Activated T-cell treated with anti-CD3 and anti-CD28 coated beads for 4 hours (primary cell): ENCODE data around the gene ANKRD35.
"Not testable (repeated sequence)": the region's sequence is repeated elsewhere in the genome, so short reads cannot be mapped to it uniquely, and the experiment has no call there.

Source experiments
- DNase-seq: peaks from one replicate; pipeline ENCODE4 v3.0.0-alpha.2; 2020

The ANKRD35 gene

DNA sequence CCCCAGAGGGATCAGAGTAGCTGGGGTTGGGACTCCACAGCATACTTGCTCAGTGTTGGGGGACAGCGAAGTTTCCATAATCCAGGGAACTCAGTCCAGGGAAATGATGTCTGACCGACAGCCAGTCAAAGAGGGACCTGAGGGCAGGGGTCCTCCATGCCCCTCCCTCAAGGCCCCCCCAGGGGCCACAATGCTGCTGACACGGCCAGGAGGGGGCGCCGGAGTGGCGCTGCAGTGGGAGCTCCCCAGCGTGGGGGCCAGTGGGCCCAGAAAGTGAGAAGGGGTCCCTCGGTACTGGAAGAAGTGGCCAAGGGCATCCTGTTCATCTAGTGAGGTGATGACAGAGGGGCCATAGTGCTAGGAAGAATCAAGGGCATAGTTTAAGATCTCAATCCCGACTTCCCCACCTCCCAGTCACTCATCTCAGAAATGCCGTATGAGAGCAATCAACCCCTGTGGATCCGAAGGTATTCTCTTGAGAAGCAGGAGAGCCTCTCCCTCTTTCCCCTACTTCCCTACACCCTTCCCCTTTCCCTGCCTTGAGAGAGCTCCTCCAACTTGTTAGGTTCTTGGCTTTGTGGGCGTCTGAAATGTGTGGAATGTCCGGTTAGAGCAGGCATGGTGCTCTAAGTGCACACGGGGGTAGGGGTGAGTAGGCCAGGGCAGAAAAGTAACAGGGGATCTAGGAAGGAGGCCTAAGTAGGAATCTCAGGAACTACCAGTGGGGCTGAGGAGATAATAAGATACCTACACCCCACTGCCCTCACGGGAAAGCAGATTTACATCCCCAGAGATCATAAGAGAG lies 36.1 kb downstream of the ANKRD35 start:
- DNase-seq: no peak

DNA sequence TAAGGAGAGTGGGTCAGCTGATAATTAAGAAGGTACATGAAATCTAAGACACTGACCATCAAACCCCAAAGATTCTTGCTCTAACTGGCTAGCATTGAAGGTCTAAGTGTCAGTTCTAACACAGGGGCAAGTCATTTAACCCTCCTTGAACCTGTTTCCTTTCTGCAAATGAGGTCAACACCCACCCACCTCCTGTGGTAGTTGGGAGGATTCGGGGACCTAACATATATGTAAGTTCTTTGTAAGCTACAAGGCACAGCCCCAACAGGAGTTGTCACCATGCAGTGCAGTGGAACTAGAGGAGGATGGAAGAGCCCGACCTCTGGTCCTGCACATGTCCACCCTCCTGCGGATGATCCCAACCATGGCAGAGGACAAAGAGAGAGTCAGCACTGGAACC lies 37.8 kb downstream of the ANKRD35 start:
- no peak for DNase-seq

DNA sequence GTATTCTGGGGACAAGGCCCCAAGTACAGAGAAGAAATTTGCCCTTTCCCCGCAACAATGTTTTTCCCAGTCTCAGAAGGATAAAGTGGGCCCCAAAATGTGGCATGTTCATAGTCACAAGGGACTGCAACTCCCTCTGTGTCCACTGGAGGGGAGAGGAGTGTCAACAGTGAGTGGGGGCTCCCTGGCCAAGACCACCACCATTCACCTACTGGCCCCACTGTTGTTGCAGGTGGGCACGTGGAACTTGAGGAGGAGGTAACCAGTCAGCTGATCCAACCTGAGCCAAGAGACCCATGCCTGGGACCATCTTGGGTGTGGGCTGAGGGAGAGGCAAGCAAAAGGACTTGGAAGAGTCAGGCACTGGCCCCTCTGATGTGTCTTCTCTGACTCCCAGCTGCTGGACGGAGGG lies 39.5 kb downstream of the ANKRD35 start:
- DNase-seq: no peak

DNA sequence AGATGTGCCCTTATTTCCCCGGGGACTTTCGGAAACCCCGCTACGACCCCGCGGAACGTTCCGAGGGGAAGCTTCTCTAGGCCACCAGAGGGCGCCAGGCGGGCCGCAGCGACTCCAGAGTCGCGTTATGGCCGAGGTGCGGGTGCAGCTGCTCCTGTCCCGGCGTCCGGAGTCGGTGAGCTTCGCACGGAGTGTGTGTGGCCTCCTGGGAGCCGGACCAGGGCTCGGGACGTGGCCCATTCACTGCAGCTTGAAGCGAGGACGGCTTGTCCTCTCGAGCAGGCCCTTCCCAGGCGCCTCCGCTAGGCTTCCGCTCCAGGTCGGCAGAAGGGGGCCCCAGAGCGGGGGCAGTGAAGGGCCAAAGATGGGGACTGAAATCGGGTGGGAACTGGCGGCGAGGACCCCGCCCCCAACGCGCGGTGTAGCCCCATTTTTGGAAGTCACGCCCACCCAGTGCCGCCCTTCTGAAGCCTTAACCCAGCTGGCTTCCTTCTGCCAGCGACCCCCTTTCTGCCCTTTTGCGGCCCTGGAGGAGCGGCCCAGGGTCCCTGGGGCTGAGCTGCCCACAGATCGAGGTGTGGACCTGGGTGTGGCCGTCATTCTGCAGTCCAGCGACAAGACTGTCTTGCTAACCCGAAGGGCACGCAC lies 40.0 kb downstream of the ANKRD35 start, which contains the start of gene NUDT17:
Gene NUDT17, plus strand, starts transcription at position 117 of the 648 bp plus-strand sequence. Its CDS starts 11 bp downstream, at position 128.
- peak; percentile 68 for DNase-seq

DNA sequence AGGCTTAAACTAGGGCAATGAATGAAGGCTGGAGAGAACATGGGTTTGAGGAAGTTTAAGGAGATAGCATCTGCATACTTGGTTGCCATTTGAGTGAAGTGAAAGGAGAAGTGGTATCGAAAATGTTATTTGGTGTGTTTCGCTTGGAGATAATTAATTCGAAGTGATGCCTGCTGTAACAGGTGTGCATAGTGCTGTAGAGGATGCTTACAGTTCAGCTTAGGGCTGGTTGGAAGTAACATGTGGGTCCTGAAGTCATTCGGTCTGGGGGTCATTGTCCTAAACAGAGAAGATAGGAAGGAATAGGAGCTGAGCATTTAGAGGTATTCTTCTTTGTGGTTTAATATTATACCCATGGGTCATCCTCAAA lies 40.5 kb downstream of the ANKRD35 start:
- DNase-seq: no peak

DNA sequence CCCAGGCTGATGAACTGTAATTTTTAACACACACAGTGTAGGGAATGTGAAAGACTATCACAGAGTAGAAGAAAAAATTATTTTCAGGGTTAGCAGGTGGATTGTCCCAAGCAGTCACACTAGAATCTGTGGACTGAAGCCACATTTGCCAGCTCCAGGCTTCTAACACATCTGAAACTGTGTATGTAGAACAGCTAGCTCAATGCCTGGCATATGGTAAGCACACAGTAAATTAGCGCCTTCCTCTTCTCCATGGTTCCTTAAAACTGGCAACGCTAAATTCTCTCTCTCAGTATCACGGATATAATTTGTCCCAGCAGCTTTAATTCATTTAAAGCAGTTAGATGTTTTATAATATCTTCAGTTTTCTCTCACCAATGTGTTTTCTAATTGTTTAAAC lies 42.6 kb downstream of the ANKRD35 start:
- no peak for DNase-seq

DNA sequence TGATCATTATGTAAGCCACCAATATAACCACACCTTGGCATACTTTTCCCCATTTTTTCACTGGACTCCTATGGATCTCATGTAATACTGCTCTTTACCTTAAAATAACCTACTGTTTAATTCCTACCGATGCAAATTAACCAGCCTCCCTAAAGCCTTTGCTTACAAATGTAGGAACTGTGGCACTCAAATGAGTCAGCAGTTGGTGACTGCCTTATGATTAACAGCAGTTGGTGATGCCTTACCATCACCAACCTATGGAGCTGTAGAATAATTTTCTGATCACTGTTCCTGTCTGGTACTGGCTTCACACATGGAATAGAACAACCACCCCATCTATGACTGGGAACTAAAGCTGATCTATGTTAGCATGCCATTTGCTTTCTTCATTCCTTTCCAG lies 48.0 kb downstream of the ANKRD35 start:
- no peak for DNase-seq

DNA sequence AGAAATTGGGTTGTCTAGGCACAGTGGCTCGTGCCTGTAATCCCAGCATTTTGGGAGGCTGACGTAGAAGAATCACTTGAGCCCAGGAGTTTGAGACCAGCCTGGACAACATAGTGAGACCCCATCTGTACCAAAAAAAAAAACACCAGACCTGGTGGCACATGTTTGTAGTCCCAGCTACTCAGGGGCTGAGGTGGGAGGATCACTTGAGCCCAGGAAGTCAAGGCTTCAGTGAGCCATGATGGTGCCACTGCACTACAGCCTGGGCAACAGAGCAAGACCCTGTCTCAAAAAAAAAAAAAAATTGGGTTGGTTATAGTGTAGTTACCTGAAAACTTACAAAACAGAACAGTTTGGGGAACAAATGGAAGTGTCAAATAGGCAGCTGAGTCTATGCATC lies 54.9 kb downstream of the ANKRD35 start:
- not testable (repeated sequence) for DNase-seq

DNA sequence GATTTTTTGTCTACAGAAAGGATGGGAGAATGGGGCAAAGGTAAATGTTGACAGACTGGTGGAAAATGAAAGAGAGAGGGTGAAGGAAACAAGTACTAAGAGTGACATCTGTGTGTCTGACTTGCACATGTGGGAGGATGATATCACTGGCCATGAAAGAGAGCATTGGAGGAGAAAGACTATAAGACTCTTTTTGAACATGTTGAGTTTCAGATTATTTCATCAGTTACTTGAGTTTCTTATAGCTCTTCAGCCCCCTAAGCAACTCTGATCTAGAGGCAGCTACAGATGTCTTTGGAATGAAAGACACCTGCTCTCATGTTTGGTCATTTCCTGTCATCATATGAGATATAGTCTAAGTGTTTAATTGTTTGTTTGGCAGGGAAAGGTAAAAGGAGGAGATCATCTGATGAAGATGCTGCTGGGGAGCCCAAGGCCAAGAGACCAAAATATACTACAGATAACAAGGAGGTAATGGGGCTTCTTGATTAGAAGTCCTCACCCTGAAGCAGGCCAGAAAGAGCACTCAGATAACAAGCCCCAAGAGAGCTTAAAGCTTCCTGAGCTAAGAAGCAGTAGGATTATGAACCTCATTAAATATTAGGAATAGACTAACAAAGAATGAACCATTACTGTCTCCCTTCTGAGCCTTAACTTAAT lies 57.2 kb downstream of the ANKRD35 start:
- DNase-seq: no peak

DNA sequence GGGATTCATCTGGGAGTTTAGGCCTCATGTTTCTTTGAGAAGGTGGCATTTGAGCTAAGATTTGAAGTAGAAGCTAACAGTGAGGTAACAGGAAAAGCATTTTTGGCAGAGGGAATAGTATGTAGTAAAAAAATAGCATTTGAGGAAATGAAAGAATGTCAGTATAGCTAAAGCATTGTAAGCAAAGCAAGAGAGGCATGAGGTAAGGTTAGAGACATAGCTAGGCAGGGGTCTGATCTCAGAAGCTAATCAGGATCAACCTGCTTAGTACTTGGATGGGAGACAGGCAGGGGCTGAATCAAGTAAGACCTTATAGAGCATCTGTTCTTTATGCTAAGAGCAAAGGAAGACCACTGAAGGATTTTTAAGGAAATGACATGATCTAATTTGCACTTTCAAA lies 57.7 kb downstream of the ANKRD35 start:
- no peak for DNase-seq

DNA sequence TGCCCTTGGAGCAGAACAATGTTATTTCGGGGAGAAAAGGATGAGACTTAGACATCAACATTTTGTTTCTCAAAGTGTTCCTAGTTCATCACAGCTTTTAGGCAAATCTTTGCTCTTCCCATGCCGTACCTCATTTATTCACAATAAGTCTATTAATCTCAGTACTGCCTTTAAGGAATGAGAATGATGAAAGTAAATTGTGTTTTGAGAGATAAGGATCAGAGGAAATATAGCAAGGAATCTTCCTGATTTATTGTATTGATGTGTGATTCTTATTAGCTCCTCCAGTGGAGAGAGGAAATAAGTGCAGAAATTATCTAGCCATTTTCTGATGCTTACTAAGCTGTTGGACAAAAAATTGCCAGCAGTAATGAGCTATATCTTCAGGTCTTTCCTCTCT lies 59.6 kb downstream of the ANKRD35 start:
- no peak for DNase-seq

DNA sequence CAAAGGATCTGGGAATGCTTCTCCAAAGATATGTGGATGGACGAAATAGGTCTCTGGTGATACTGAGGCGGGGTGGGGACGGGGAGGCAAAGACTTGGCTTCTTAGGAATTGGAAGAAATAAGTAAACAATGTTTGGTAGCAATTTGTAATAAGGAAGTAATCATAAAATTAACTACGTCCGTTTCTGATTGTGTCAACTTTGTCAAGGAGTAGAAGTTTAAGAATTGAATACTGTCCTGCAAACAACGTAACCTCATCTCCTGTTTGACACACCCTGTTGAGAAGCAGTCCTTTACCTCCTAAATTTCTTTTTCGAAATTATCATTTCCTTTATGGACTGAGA lies 61.2 kb downstream of the ANKRD35 start:
- DNase-seq: no peak

DNA sequence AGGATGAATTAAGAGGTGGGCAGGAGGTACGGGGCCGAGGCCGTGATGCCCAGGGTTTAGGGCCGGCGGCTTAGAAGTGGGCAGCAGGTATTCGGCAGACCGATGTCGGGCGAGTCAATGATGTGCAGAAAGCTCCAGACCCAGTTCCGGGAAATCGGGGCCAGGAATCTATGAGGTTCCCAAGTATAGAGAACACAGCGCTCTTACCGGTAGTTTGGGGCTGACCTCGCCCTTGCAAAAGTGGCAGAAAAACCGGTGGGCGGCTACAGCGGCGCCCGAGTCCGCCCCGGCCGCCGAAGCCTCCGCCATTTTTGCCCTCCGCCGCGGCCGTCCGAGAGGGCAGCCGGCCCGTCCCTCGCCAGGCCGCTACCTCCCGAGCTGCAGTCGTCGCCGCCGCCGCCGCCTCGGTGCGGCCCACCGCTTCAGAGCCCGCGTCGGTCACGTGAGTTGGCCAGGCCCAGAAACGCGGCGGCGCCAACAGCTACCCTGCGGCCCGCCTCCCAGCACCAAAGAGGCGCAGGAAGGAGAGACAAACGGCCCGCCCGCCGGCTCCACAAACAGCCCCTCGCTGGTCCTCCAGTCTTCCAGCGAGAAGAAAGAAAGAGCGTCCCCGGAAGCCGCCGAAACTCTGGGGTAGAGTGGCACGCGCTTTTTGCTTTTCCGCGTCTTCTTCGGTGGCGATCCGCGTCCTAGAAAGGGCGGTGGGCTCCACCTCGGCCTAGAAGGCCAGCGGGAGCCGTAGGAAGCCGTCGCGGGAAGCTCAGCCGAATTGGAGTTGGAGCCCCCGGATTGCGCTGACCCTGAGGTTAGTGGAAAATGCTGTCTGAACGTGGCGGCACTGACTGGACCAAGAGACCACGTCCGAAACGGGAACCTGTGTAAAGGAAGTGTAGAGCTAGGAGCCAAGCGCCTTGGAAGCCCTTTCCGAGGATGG lies 61.8 kb downstream of the ANKRD35 start, which contains the start of the genes POLR3C and RNF115:
Gene POLR3C, plus strand, starts transcription at position 636 of the 934 bp plus-strand sequence. CDS start 1,577 bp downstream, outside the sequence.
Gene RNF115, minus strand, starts transcription at position 531 of the 934 bp plus-strand sequence. Its CDS starts 222 bp downstream, at position 309.
- peak; percentile 70 for DNase-seq

DNA sequence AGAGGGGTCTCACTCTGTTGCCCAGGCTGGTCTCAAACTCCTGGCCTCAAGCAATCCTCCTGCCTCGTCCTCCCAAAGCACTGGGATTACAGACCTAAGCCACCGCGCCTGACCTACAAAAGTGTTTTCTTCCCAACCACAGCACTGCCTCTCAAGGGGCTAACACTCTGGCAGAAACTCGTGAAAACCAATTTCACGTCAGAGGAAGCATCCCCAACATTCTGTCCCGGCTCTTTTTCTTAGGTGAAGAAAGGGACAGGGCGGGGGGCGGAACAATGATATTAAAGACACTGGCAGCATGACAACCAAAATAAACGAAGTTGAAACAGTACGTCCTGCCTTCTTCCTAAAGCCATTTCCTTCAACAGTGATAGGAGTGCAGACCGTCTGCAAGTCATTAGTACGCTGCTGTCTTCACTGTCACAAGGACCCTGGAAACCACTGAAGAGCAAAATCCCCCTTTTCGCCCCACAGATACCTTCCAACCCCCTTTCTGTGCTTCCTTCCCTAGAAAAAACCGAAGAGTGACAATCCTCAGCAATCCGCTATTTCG lies 62.8 kb downstream of the ANKRD35 start:
- DNase-seq: not testable (repeated sequence)

DNA sequence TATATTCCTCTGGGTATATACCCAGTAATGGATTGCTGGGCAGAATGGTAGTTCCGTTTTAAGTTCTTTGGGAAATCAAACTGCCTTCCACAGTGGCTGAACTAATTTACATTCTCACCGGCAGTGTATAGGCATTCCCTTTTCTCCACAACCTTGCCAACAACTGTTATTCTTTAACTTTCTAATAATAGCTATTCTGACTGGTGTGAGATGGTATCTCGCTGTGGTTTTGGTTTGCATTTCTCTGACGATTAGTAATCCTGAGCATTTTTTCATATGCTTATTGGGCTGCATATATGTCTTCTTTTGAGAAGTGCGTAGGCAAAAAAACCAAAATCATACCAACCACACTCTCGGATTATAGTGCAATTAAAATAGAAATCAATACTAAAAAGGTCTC lies 67.6 kb downstream of the ANKRD35 start:
- not testable (repeated sequence) for DNase-seq
